VCaP (cell line): ENCODE data around the gene MICOS13.

Experiments
- H3K27ac ChIP-seq: fragments of 450-650 bp; 2 replicates; pipeline ENCODE4 v1.5.1; 2017
- CTCF ChIP-seq: fragments of 450-650 bp; conservative IDR thresholded peaks from 2 replicates; pipeline ENCODE4 v1.5.1; 2017; ENCODE audit warnings: mild to moderate bottlenecking, moderate library complexity

MICOS13 gene

GRCh38 chr19:5717215-5717935, 37.1 kb upstream of the MICOS13 start:
- TF ChIP-seq CTCF, result no peak
- H3K27ac ChIP-seq, result no peak overlapping the region

- no peak overlapping the region for H3K27ac ChIP-seq
- no peak for TF ChIP-seq CTCF
Observed at GRCh38 chr19:5714816-5715215, 34.5 kb upstream of the MICOS13 start.

GRCh38 chr19:5713228-5713627, 32.9 kb upstream of the MICOS13 start:
- H3K27ac ChIP-seq, result no peak overlapping the region
- no peak for TF ChIP-seq CTCF

GRCh38 chr19:5711713-5712161, 31.4 kb upstream of the MICOS13 start:
- TF ChIP-seq CTCF, result no peak
- no peak overlapping the region for H3K27ac ChIP-seq

- no peak overlapping the region for H3K27ac ChIP-seq
- TF ChIP-seq CTCF, result no peak
Observed at GRCh38 chr19:5711025-5711424, 30.7 kb upstream of the MICOS13 start.

- no peak overlapping the region for H3K27ac ChIP-seq
- no peak for TF ChIP-seq CTCF
Observed at GRCh38 chr19:5707576-5708575, 27.6 kb upstream of the MICOS13 start.

GRCh38 chr19:5706876-5707573, 26.7 kb upstream of the MICOS13 start:
- no peak overlapping the region for H3K27ac ChIP-seq
- no peak for TF ChIP-seq CTCF
